IMR-90 (cell line): Measurements from ENCODE around the gene KCNN4. TPM values are rescaled to one million over a fixed set of nuclear protein-coding genes. Genes with fewer than 3 reads are reported as not detected.

Source experiments
- ATAC-seq: fragments of 200-7000 bp; cut with Tn5 transposase; 2 replicates; pipeline ENCODE4 v1.9.1; 2020; ENCODE audit warnings: low read depth, mild to moderate bottlenecking, moderate library complexity
- BruUV-seq: library from RNA; stranded (reverse); fragments of 400-500 nt; replicated peaks from 2 replicates; lab custom pipeline; 2021; lab: Mats Ljungman, UMichigan
- CTCF ChIA-PET: fragments of 300-600 bp; formaldehyde crosslinking; extraction: SDS; loops from one replicate; lab custom pipeline; 2021; ENCODE audit warnings: antibody characterized with exemption; lab: Yijun Ruan, JAX
- POLR2A ChIA-PET: fragments of 300-600 bp; sonication (Branson Sonifier 250); formaldehyde crosslinking; loops from one replicate; lab custom pipeline; 2022; ENCODE audit warnings: antibody characterized with exemption; ENCODE audit not compliant: unreplicated experiment; lab: Charles Lee
- DNase-seq: peaks from one replicate; pipeline ENCODE4 v3.0.0; 2013
- H2AFZ ChIP-seq: replicated peaks from 2 replicates; pipeline ENCODE3; 2013; ENCODE audit warnings: low read length, mild to moderate bottlenecking; ENCODE audit not compliant: poor library complexity
- H2AK5ac ChIP-seq: 2 replicates; pipeline ENCODE4 v1.6.1; 2013; ENCODE audit warnings: low read depth, low read length, inconsistent platforms
- H2AK9ac ChIP-seq: replicated peaks from 2 replicates; pipeline ENCODE3; 2013; ENCODE audit warnings: mild to moderate bottlenecking, low read depth, low read length, moderate library complexity; ENCODE audit not compliant: poor library complexity
- H2BK120ac ChIP-seq: 2 replicates; pipeline ENCODE4 v1.6.1; 2013; ENCODE audit warnings: low read depth, low read length, inconsistent platforms
- H2BK15ac ChIP-seq: 3 replicates; pipeline ENCODE4 v1.6.1; 2013; ENCODE audit warnings: low read depth, low read length, inconsistent platforms
- H2BK20ac ChIP-seq: 2 replicates; pipeline ENCODE4 v1.6.1; 2013; ENCODE audit warnings: low read depth, mild to moderate bottlenecking, inconsistent platforms, low read length, moderate library complexity
- H2BK5ac ChIP-seq: 2 replicates; pipeline ENCODE4 v1.6.1; 2013; ENCODE audit warnings: mild to moderate bottlenecking, low read depth, low read length, inconsistent platforms; ENCODE audit not compliant: poor library complexity, severe bottlenecking
- H3K14ac ChIP-seq: replicated peaks from 2 replicates; pipeline ENCODE4 v1.6.1; 2013; ENCODE audit warnings: low read depth, low read length, inconsistent platforms
- H3K18ac ChIP-seq: 2 replicates; pipeline ENCODE4 v1.6.1; 2013; ENCODE audit warnings: low read depth, low read length, control low read depth
- H3K23ac ChIP-seq: 2 replicates; pipeline ENCODE4 v1.6.1; 2013; ENCODE audit warnings: low read depth, low read length, inconsistent platforms
- H3K27ac ChIP-seq: 2 replicates; pipeline ENCODE4 v1.5.1; 2013; ENCODE audit warnings: mild to moderate bottlenecking, control low read depth, low read length; ENCODE audit not compliant: insufficient read depth
- H3K27me3 ChIP-seq: 2 replicates; pipeline ENCODE4 v1.6.1; 2013; ENCODE audit warnings: low read length; ENCODE audit not compliant: control insufficient read depth, insufficient read depth
- H3K36me3 ChIP-seq: 2 replicates; pipeline ENCODE4 v1.6.1; 2013; ENCODE audit warnings: low read length, mixed read lengths; ENCODE audit not compliant: control insufficient read depth, insufficient read depth
- H3K4ac ChIP-seq: 2 replicates; pipeline ENCODE4 v1.6.1; 2013; ENCODE audit warnings: low read depth, low read length, inconsistent platforms
- H3K4me1 ChIP-seq: 2 replicates; pipeline ENCODE4 v1.6.1; 2013; ENCODE audit warnings: low read length, mixed read lengths; ENCODE audit not compliant: control insufficient read depth, insufficient read depth
- H3K4me2 ChIP-seq: 2 replicates; pipeline ENCODE4 v1.6.1; 2013; ENCODE audit warnings: low read depth, mild to moderate bottlenecking, control low read depth, low read length, moderate library complexity
- H3K4me3 ChIP-seq: 2 replicates; pipeline ENCODE4 v1.5.1; 2013; ENCODE audit warnings: low read depth, mild to moderate bottlenecking, control low read depth, low read length, moderate library complexity; ENCODE audit not compliant: insufficient read depth
- H3K56ac ChIP-seq: 2 replicates; pipeline ENCODE4 v1.6.1; 2013; ENCODE audit warnings: low read length, inconsistent platforms; ENCODE audit not compliant: insufficient read depth; ENCODE audit errors: extremely low read depth
- H3K79me1 ChIP-seq, 2 experiments: 2 replicates each; pipeline ENCODE4 v1.6.1; 2013; ENCODE audit warnings: low read length in 2 of 2, inconsistent platforms in 1 of 2, low read depth in 1 of 2
- H3K9ac ChIP-seq: 2 replicates; pipeline ENCODE4 v1.6.1; 2013; ENCODE audit warnings: low read depth, low read length, control low read depth
- H3K9me1 ChIP-seq: 2 replicates; pipeline ENCODE4 v1.6.1; 2013; ENCODE audit warnings: low read length, inconsistent platforms; ENCODE audit not compliant: insufficient read depth
- H3K9me3 ChIP-seq: 2 replicates; pipeline ENCODE4 v1.6.1; 2013; ENCODE audit warnings: low read length; ENCODE audit not compliant: control insufficient read depth, insufficient read depth
- H4K20me1 ChIP-seq: 2 replicates; pipeline ENCODE4 v1.6.1; 2013; ENCODE audit warnings: low read length, inconsistent platforms; ENCODE audit not compliant: insufficient read depth
- H4K5ac ChIP-seq: 2 replicates; pipeline ENCODE4 v1.6.1; 2013; ENCODE audit warnings: mild to moderate bottlenecking, low read depth, low read length, control low read depth
- H4K8ac ChIP-seq, 2 experiments: 2 replicates each; pipeline ENCODE4 v1.6.1; 2013; ENCODE audit warnings: low read depth in 2 of 2, low read length in 2 of 2, control low read depth in 1 of 2, inconsistent platforms in 1 of 2
- H4K91ac ChIP-seq: 2 replicates; pipeline ENCODE4 v1.6.1; 2013; ENCODE audit warnings: low read depth, low read length, inconsistent platforms; ENCODE audit not compliant: insufficient read depth
- BHLHE40 ChIP-seq: fragments of 150-350 bp; IDR thresholded peaks from 2 replicates; pipeline ENCODE4 v1.6.1; 2016; ENCODE audit warnings: mild to moderate bottlenecking, low read depth, low read length
- CEBPB ChIP-seq: IDR thresholded peaks from 2 replicates; pipeline ENCODE4 v1.6.1; 2012; ENCODE audit warnings: low read depth, low read length, improper control_type of control experiment
- CHD1 ChIP-seq: IDR thresholded peaks from 2 replicates; pipeline ENCODE4 v1.6.1; 2012; ENCODE audit warnings: low read depth, low read length, improper control_type of control experiment
- FOS ChIP-seq: fragments of 150-350 bp; IDR thresholded peaks from 2 replicates; pipeline ENCODE4 v1.6.1; 2016; ENCODE audit warnings: low read depth, low read length
- MAFK ChIP-seq: IDR thresholded peaks from 2 replicates; pipeline ENCODE4 v1.6.1; 2012; ENCODE audit warnings: low read depth, low read length, improper control_type of control experiment
- MAZ ChIP-seq: IDR thresholded peaks from 2 replicates; pipeline ENCODE4 v1.6.1; 2012; ENCODE audit warnings: low read depth, mild to moderate bottlenecking, low read length, improper control_type of control experiment, moderate library complexity, borderline replicate concordance
- MXI1 ChIP-seq: IDR thresholded peaks from 2 replicates; pipeline ENCODE4 v1.6.1; 2012; ENCODE audit warnings: low read depth, mild to moderate bottlenecking, low read length, moderate library complexity, borderline replicate concordance
- NFE2L2 ChIP-seq: fragments of 150-350 bp; IDR thresholded peaks from 2 replicates; pipeline ENCODE4 v1.6.1; 2016; ENCODE audit warnings: low read depth, mild to moderate bottlenecking, low read length
- POLR2A ChIP-seq: IDR thresholded peaks from 2 replicates; pipeline ENCODE4 v1.6.1; 2012; ENCODE audit warnings: mild to moderate bottlenecking, low read depth, low read length
- RAD21 ChIP-seq: IDR thresholded peaks from 2 replicates; pipeline ENCODE4 v1.6.1; 2012; ENCODE audit warnings: low read length, improper control_type of control experiment
- RCOR1 ChIP-seq: IDR thresholded peaks from 2 replicates; pipeline ENCODE4 v1.6.1; 2012; ENCODE audit warnings: mild to moderate bottlenecking, low read length, improper control_type of control experiment; ENCODE audit not compliant: insufficient replicate concordance
- RFX5 ChIP-seq: IDR thresholded peaks from 2 replicates; pipeline ENCODE4 v1.8.0; 2012; ENCODE audit warnings: low read depth, mild to moderate bottlenecking, low read length, moderate library complexity
- SMC3 ChIP-seq: fragments of 150-350 bp; IDR thresholded peaks from 2 replicates; pipeline ENCODE4 v1.6.1; 2016; ENCODE audit warnings: low read depth, mild to moderate bottlenecking, antibody characterized with exemption, low read length, moderate library complexity
- WGBS, 2 experiments: methylation state at CpG; one replicate each; pipeline versions ENCODE4 v1.1.5 to v1.1.7; 2013; ENCODE audit warnings: missing lambda C conversion rate in 2 of 2; ENCODE audit not compliant: insufficient read length in 1 of 2; ENCODE audit errors: extremely low coverage in 2 of 2; 5-methylcytosine and 5-hydroxymethylcytosine counted together
- dilution Hi-C: fragments of 300-500 bp; cut with HindIII; formaldehyde crosslinking; loops from one replicate; pipeline ENCODE4 v1.14.3; 2018; ENCODE audit warnings: low sequenced_read_pairs; ENCODE audit not compliant: unreplicated experiment
- in situ Hi-C: fragments of 300-500 bp; cut with MboI; formaldehyde crosslinking; loops from 3 replicates; pipeline ENCODE4 v1.14.3; 2019; ENCODE audit warnings: low sequenced_read_pairs, inconsistent platforms, mixed read lengths
- intact Hi-C: fragments of 100-400 bp; cut with micrococcal nuclease; formaldehyde crosslinking; loops from 2 replicates; pipeline ENCODE4 v1.10.0; 2022
- polyA plus RNA-seq, 3 experiments: library from polyadenylated mRNA; depleted of rRNA; stranded (reverse); fragments of >200 nt; gene quantifications; 2 replicates each; pipeline ENCODE4 v1.2.3, GENCODE V29; 2012; ENCODE audit warnings: low replicate concordance in 1 of 3
- total RNA-seq: library from RNA; depleted of rRNA; stranded (reverse); fragments of >200 nt; gene quantifications from 2 replicates; pipeline ENCODE4 v1.2.3, GENCODE V29; 2012
- TF ChIP-seq, protein P1 (sequence below): conservative IDR thresholded peaks from 2 replicates; pipeline ENCODE4 v1.5.1; 2012; ENCODE audit warnings: mild to moderate bottlenecking, low read depth, low read length, improper control_type of control experiment
- TF ChIP-seq, protein P2 (sequence below): fragments of 150-350 bp; IDR thresholded peaks from 2 replicates; pipeline ENCODE4 v1.6.1; 2017; ENCODE audit warnings: mild to moderate bottlenecking, antibody characterized with exemption, low read length, low read depth
- TF ChIP-seq, protein P3 (sequence below): fragments of 150-350 bp; IDR thresholded peaks from 2 replicates; pipeline ENCODE4 v1.6.1; 2016; ENCODE audit warnings: low read depth, mild to moderate bottlenecking, low read length, moderate library complexity, borderline replicate concordance

The KCNN4 gene
- total and polyA plus RNA-seq, 2 of the 4 experiments (the other 2 are of a cell fraction): 0.54 to 0.99 TPM

DNA sequence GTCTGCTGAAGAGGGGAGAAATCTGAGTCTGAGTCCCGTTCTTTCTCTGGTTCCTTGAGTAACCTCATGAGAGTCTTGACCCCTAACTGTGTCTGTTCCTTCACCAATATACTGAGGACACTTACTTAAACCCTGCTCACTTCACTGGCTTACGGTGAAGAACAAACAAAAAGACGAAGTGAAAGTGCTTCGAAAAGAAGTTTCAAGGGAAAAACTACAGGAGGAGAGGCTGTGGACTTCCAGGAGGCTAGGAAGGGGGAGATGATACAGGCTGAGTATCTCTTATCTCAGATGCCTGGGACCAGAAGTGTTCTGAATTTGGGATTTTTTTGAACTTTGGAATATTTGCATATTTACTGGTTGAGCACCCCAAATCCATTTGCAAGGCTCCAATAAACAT, 32.1 kb downstream of the KCNN4 start:
- BruUV-seq: no TSS peak
- Histone ChIP-seq H2AK9ac (peak overlapping the region; percentile 39), H3K14ac (no peak overlapping the region), H3K27ac (no peak overlapping the region), H2AFZ (no peak overlapping the region), H3K56ac (no peak overlapping the region), H4K5ac (no peak overlapping the region), H3K4me3 (no peak overlapping the region), H3K4ac (no peak overlapping the region), H3K9me1 (peaks cover 8% of the 10 kb centered on the region; the same call in 1 of the 2 replicates), H2BK120ac (no peak overlapping the region), H3K9me3 (no peaks in the 10 kb centered on the region), H2BK5ac (no peak overlapping the region), H3K18ac (no peak overlapping the region), H2BK15ac (no peak overlapping the region), H4K91ac (no peak overlapping the region), H3K4me2 (no peak overlapping the region), H3K27me3 (no peaks in the 10 kb centered on the region), H3K4me1 (peaks cover 9% of the 10 kb centered on the region), H3K9ac (no peak overlapping the region), H4K20me1 (peaks cover 22% of the 10 kb centered on the region; the same call in 1 of the 2 replicates), H4K8ac (no peak overlapping the region), H2BK20ac (no peak overlapping the region), H2AK5ac (no peak overlapping the region), H3K23ac (no peak overlapping the region), H3K79me1 (peaks cover 7 to 62% of the 10 kb centered on the region in 2 experiments), H3K36me3 (peaks cover 42% of the 10 kb centered on the region)
- ChIA-PET POLR2A (no interaction called here), CTCF (no interaction called here)
- WGBS, 2 experiments: no CpG with 5 or more reads among the region's 4 CpGs
- intact Hi-C loops (no loop called here), in situ Hi-C loops (loop anchor here (5.0 kb wide), 1 partner anchor 34 kb away; the partner anchor contains the start of gene KCNN4), dilution Hi-C loops (no loop called here)
- DNase-seq: no peak
- no peak for TF ChIP-seq SMC3
- TF ChIP-seq, protein P1, sequence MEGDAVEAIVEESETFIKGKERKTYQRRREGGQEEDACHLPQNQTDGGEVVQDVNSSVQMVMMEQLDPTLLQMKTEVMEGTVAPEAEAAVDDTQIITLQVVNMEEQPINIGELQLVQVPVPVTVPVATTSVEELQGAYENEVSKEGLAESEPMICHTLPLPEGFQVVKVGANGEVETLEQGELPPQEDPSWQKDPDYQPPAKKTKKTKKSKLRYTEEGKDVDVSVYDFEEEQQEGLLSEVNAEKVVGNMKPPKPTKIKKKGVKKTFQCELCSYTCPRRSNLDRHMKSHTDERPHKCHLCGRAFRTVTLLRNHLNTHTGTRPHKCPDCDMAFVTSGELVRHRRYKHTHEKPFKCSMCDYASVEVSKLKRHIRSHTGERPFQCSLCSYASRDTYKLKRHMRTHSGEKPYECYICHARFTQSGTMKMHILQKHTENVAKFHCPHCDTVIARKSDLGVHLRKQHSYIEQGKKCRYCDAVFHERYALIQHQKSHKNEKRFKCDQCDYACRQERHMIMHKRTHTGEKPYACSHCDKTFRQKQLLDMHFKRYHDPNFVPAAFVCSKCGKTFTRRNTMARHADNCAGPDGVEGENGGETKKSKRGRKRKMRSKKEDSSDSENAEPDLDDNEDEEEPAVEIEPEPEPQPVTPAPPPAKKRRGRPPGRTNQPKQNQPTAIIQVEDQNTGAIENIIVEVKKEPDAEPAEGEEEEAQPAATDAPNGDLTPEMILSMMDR: no peak
- TF ChIP-seq FOS: no peak
- no peak for TF ChIP-seq CHD1
- TF ChIP-seq, protein P2, sequence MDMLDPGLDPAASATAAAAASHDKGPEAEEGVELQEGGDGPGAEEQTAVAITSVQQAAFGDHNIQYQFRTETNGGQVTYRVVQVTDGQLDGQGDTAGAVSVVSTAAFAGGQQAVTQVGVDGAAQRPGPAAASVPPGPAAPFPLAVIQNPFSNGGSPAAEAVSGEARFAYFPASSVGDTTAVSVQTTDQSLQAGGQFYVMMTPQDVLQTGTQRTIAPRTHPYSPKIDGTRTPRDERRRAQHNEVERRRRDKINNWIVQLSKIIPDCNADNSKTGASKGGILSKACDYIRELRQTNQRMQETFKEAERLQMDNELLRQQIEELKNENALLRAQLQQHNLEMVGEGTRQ: no peak
- no peak for TF ChIP-seq RAD21
- no peak for TF ChIP-seq BHLHE40
- no peak for TF ChIP-seq MXI1
- no peak for TF ChIP-seq RCOR1
- no peak for TF ChIP-seq MAFK
- no peak for TF ChIP-seq CEBPB
- TF ChIP-seq, protein P3, sequence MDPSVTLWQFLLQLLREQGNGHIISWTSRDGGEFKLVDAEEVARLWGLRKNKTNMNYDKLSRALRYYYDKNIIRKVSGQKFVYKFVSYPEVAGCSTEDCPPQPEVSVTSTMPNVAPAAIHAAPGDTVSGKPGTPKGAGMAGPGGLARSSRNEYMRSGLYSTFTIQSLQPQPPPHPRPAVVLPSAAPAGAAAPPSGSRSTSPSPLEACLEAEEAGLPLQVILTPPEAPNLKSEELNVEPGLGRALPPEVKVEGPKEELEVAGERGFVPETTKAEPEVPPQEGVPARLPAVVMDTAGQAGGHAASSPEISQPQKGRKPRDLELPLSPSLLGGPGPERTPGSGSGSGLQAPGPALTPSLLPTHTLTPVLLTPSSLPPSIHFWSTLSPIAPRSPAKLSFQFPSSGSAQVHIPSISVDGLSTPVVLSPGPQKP: no peak
- TF ChIP-seq NFE2L2: no peak
- no peak for TF ChIP-seq RFX5
- no peak for TF ChIP-seq MAZ
- no peak for TF ChIP-seq POLR2A
- no peak for ATAC-seq
